Measurements from ENCODE around the gene LAMA3.

Gene LAMA3

DNA sequence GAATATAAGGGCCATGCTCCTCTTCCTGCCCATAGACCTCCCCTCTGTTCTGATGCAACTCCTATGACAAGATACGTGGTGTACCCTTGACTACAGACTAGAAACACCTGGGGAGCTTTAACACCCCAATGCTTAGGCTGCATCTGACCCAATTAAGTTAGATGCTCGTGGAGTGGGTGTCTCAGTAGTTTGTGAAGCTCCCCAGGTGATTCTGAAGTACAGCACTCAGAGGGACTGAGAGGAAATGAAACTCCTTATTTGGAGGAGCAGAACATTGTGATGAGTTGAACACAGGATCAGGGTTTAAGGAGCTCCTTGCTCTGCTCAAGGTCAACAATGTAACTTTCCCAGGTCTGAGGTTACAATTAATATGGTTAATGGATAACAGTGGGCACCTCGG is 245.0 kb downstream of the LAMA3 start:
- peak; percentile 85 for TF ChIP-seq SPI1 (IDR thresholded peaks at IDR 0.05; ENCODE audit: low read depth, low read length)
- no peak for TF ChIP-seq POLR2AphosphoS5 (IDR thresholded peaks at IDR 0.05; ENCODE audit: low read depth, low read length)
- TF ChIP-seq PAX5 (IDR thresholded peaks at IDR 0.05; ENCODE audit: insufficient read depth, low read length, severe bottlenecking), result no peak
- DNase-seq (ENCODE audit: insufficient read length, low spot score) (no peak), FAIRE-seq (peak; percentile 75)

DNA sequence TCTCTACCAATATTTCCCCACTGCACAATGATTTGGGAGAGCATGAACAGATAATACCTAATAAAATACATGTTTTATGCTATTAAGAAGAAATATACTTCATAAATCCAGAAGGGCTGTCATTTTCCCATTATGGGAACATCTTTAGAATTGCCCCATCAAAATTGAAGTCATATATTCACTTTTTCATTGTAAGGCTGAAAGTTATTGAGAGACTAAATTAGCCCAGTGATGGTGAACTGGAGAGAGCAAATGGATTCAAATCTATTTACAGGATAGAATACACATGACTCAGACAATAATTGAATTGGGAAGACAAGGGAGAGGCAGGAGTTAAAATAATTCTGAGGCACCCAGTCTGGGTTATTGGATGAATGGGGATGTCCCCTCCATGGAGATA is 245.6 kb downstream of the LAMA3 start:
- FAIRE-seq (no peak), DNase-seq (ENCODE audit: insufficient read length, low spot score) (no peak)
- no peak for TF ChIP-seq POLR2AphosphoS5 (IDR thresholded peaks at IDR 0.05; ENCODE audit: low read depth, low read length)
- no peak for TF ChIP-seq TAF1 (IDR thresholded peaks at IDR 0.05; ENCODE audit: low read depth, low read length)
- TF ChIP-seq SPI1 (IDR thresholded peaks at IDR 0.05; ENCODE audit: low read depth, low read length), result no peak
- TF ChIP-seq PAX5 (IDR thresholded peaks at IDR 0.05; ENCODE audit: insufficient read depth, low read length, severe bottlenecking), result no peak

- DNase-seq (ENCODE audit: insufficient read length, low spot score), result no peak
- peak; percentile 82 for FAIRE-seq
- TF ChIP-seq POLR2A (IDR thresholded peaks at IDR 0.05; ENCODE audit: low read depth, low read length) (no peak), POLR2AphosphoS5 (IDR thresholded peaks at IDR 0.05; ENCODE audit: low read depth, low read length) (no peak), SPI1 (IDR thresholded peaks at IDR 0.05; ENCODE audit: low read depth, low read length) (no peak), POU2F2 (IDR thresholded peaks at IDR 0.05; ENCODE audit: low read depth, low read length) (no peak), TAF1 (IDR thresholded peaks at IDR 0.05; ENCODE audit: low read depth, low read length) (no peak), PAX5 (IDR thresholded peaks at IDR 0.05; ENCODE audit: insufficient read depth, low read length, severe bottlenecking) (no peak)
Observed at GRCh38 chr18:23935804-23936203, 246.6 kb downstream of the LAMA3 start.

DNA sequence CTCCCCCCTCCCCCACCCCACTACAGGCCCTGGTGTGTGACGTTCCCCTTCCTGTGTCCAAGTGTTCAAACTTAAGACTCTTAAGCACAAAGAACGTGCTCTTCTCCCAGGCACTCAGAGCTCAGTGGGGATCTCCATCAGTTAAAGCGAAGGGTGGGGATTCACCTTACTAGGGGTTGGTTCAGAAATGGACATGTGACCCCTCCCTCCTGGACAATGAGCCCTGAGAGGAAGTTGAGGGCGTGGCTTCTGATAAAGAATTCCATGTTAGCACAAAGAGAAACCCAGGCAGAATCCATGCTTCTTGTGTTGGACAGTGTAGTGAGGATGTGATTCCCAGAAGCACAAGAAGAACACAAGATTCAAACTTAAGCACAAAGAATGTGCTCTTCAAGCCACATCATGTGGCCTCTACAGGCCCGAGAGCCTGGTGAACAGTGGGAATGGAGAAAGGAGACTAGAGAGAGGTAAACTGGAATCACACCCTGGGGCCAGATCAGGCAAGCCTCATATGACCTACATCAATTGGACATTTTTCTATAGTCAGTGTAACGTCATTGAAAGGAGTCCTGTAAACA is 247.2 kb downstream of the LAMA3 start:
- TF ChIP-seq POLR2AphosphoS5 (IDR thresholded peaks at IDR 0.05; ENCODE audit: low read depth, low read length), result no peak
- no peak for TF ChIP-seq PAX5 (IDR thresholded peaks at IDR 0.05; ENCODE audit: insufficient read depth, low read length, severe bottlenecking)
- no peak for TF ChIP-seq SPI1 (IDR thresholded peaks at IDR 0.05; ENCODE audit: low read depth, low read length)
- no peak for TF ChIP-seq POU2F2 (IDR thresholded peaks at IDR 0.05; ENCODE audit: low read depth, low read length)
- no peak for TF ChIP-seq TAF1 (IDR thresholded peaks at IDR 0.05; ENCODE audit: low read depth, low read length)
- TF ChIP-seq POLR2A (IDR thresholded peaks at IDR 0.05; ENCODE audit: low read depth, low read length), result no peak
- FAIRE-seq (peak; percentile 13), DNase-seq (ENCODE audit: insufficient read length, low spot score) (no peak)

- DNase-seq (ENCODE audit: insufficient read length, low spot score), result peak; percentile 37
- TF ChIP-seq PAX5 (IDR thresholded peaks at IDR 0.05; ENCODE audit: insufficient read depth, low read length, severe bottlenecking), result no peak
- no peak for TF ChIP-seq TAF1 (IDR thresholded peaks at IDR 0.05; ENCODE audit: low read depth, low read length)
- TF ChIP-seq SPI1 (IDR thresholded peaks at IDR 0.05; ENCODE audit: low read depth, low read length), result 0 out of 2 replicates have a peak, but pooled peaks have one; percentile 31
- peak; percentile 88 for FAIRE-seq
Observed at GRCh38 chr18:23938043-23938756, 248.9 kb downstream of the LAMA3 start.

GRCh38 chr18:23938901-23939341 is 249.7 kb downstream of the LAMA3 start:
- no peak for DNase-seq (ENCODE audit: insufficient read length, low spot score)
- peak; percentile 71 for FAIRE-seq
- no peak for TF ChIP-seq POLR2AphosphoS5 (IDR thresholded peaks at IDR 0.05; ENCODE audit: low read depth, low read length)
- TF ChIP-seq POLR2A (IDR thresholded peaks at IDR 0.05; ENCODE audit: low read depth, low read length), result no peak
- no peak for TF ChIP-seq SPI1 (IDR thresholded peaks at IDR 0.05; ENCODE audit: low read depth, low read length)
- TF ChIP-seq TAF1 (IDR thresholded peaks at IDR 0.05; ENCODE audit: low read depth, low read length), result no peak
- TF ChIP-seq PAX5 (IDR thresholded peaks at IDR 0.05; ENCODE audit: insufficient read depth, low read length, severe bottlenecking), result no peak
- TF ChIP-seq POU2F2 (IDR thresholded peaks at IDR 0.05; ENCODE audit: low read depth, low read length), result no peak

DNA sequence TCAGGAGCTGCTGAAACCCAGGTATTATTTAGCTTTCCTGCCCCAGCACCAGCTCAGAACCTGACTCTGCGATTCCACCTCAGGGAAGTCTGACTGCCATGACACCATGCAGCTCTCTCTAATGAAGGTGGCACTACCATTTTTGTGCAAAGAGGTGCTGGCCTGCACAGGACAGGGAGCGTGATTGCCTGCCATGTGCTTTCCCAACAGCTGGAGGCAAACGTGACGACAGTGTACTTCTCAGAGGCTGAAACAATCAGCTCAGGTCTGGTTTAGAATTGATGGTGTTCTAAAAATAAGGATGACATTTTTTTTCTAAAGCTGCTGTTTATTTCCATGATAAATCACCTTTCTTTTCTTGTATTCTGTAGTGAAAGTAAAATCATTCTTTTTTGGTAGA is 250.1 kb downstream of the LAMA3 start:
- TF ChIP-seq POLR2AphosphoS5 (IDR thresholded peaks at IDR 0.05; ENCODE audit: low read depth, low read length), result no peak
- no peak for TF ChIP-seq PAX5 (IDR thresholded peaks at IDR 0.05; ENCODE audit: insufficient read depth, low read length, severe bottlenecking)
- no peak for TF ChIP-seq TAF1 (IDR thresholded peaks at IDR 0.05; ENCODE audit: low read depth, low read length)
- TF ChIP-seq POLR2A (IDR thresholded peaks at IDR 0.05; ENCODE audit: low read depth, low read length), result no peak
- TF ChIP-seq SPI1 (IDR thresholded peaks at IDR 0.05; ENCODE audit: low read depth, low read length), result no peak
- DNase-seq (ENCODE audit: insufficient read length, low spot score) (no peak), FAIRE-seq (no peak)

GRCh38 chr18:23939896-23940295 is 250.6 kb downstream of the LAMA3 start:
- no peak for DNase-seq (ENCODE audit: insufficient read length, low spot score)
- no peak for TF ChIP-seq POU2F2 (IDR thresholded peaks at IDR 0.05; ENCODE audit: low read depth, low read length)
- TF ChIP-seq TAF1 (IDR thresholded peaks at IDR 0.05; ENCODE audit: low read depth, low read length), result no peak
- TF ChIP-seq SPI1 (IDR thresholded peaks at IDR 0.05; ENCODE audit: low read depth, low read length), result no peak
- no peak for TF ChIP-seq POLR2A (IDR thresholded peaks at IDR 0.05; ENCODE audit: low read depth, low read length)
- TF ChIP-seq PAX5 (IDR thresholded peaks at IDR 0.05; ENCODE audit: insufficient read depth, low read length, severe bottlenecking), result no peak
- no peak for TF ChIP-seq POLR2AphosphoS5 (IDR thresholded peaks at IDR 0.05; ENCODE audit: low read depth, low read length)
- FAIRE-seq, result no peak

DNA sequence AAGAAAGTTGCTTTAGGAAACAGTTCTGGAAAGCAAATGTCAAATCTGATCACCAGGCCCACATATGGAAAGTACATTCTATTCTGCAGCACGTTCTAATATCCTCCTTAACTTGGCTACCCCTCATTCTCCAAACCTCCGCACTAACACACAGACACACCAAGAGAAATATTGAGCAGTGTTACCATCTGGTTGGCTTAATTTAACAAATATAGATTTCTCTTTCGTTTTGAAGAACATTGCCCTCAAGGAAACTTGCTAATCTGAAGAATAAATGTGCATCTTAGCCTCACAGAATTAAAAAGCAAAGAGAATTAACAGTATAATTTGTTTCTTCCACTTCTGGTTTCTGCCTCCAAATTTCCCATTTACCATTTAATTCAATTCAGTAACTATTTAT is 252.5 kb downstream of the LAMA3 start:
- DNase-seq (ENCODE audit: insufficient read length, low spot score), result no peak
- TF ChIP-seq POU2F2 (IDR thresholded peaks at IDR 0.05; ENCODE audit: low read depth, low read length) (no peak), TAF1 (IDR thresholded peaks at IDR 0.05; ENCODE audit: low read depth, low read length) (no peak), POLR2A (IDR thresholded peaks at IDR 0.05; ENCODE audit: low read depth, low read length) (no peak), POLR2AphosphoS5 (IDR thresholded peaks at IDR 0.05; ENCODE audit: low read depth, low read length) (no peak), PAX5 (IDR thresholded peaks at IDR 0.05; ENCODE audit: insufficient read depth, low read length, severe bottlenecking) (no peak), SPI1 (IDR thresholded peaks at IDR 0.05; ENCODE audit: low read depth, low read length) (no peak)
- no peak for FAIRE-seq

- TF ChIP-seq TAF1 (IDR thresholded peaks at IDR 0.05; ENCODE audit: low read depth, low read length), result no peak
- no peak for TF ChIP-seq POU2F2 (IDR thresholded peaks at IDR 0.05; ENCODE audit: low read depth, low read length)
- no peak for TF ChIP-seq PAX5 (IDR thresholded peaks at IDR 0.05; ENCODE audit: insufficient read depth, low read length, severe bottlenecking)
- TF ChIP-seq POLR2A (IDR thresholded peaks at IDR 0.05; ENCODE audit: low read depth, low read length), result no peak
- TF ChIP-seq POLR2AphosphoS5 (IDR thresholded peaks at IDR 0.05; ENCODE audit: low read depth, low read length), result no peak
- TF ChIP-seq SPI1 (IDR thresholded peaks at IDR 0.05; ENCODE audit: low read depth, low read length), result no peak
- DNase-seq (ENCODE audit: insufficient read length, low spot score), result peak; percentile 56
- FAIRE-seq, result peak; percentile 95
Observed at GRCh38 chr18:23943104-23943503, 253.9 kb downstream of the LAMA3 start.

All from GM12891 (cell line).